Suprapubic skin (tissue), 4 donors: Measurements from ENCODE around the gene SERGEF.

Source experiments
- CTCF ChIP-seq, 2 donors: fragments of 200-600 bp in 1 of 2; fragments of 450-650 bp in 1 of 2; sonication (generic) in 1 of 2; IDR thresholded peaks; one replicate each; pipeline ENCODE4 v1.5.1; 2016 to 2019; ENCODE audit warnings: antibody characterized with exemption in 2 of 2, mild to moderate bottlenecking in 1 of 2, moderate library complexity in 1 of 2
- POLR2A ChIP-seq, 2 donors: fragments of 450-650 bp; IDR thresholded peaks; one replicate each; pipeline ENCODE4 v1.6.1; 2017; ENCODE audit warnings: antibody characterized with exemption in 2 of 2, mild to moderate bottlenecking in 2 of 2, moderate library complexity in 2 of 2
- POLR2AphosphoS5 ChIP-seq, 3 donors: sonication (generic); formaldehyde crosslinking; IDR thresholded peaks; one replicate each; pipeline ENCODE4 v1.6.1; 2017; ENCODE audit warnings: antibody characterized with exemption in 3 of 3

GRCh38 chr11:17810041-17810440 lies 202.8 kb downstream of the SERGEF start:
- TF ChIP-seq CTCF (IDR thresholded peaks at IDR 0.05) (no peak), POLR2AphosphoS5 (IDR thresholded peaks at IDR 0.05) (no peak), POLR2A (IDR thresholded peaks at IDR 0.05) (no peak)
